NCI-H187 treated with DMSO at 0.1 percent for 48 hours (cell line): ENCODE data around the gene CCDC169.
"Not testable (repeated sequence)": the region's sequence is repeated elsewhere in the genome, so short reads cannot be mapped to it uniquely, and the experiment has no call there.

Source experiments
- DNase-seq: peaks from one replicate; lab custom pipeline; 2025; lab: John Stamatoyannopoulos, UW

The CCDC169 gene

GRCh38 chr13:36297366-36298338 is at the start of gene CCDC169:
TSS of gene CCDC169 (minus strand) at chr13:36297814. CDS start at chr13:36297719, 95 bp downstream.
- DNase-seq = no peak

GRCh38 chr13:36346222-36347083 is 48.8 kb upstream of the CCDC169 start, which contains the start of gene SPART:
TSS of gene SPART (minus strand) at chr13:36346394. CDS start at chr13:36335830, 10,564 bp downstream.
- DNase-seq = peak; percentile 85

DNA sequence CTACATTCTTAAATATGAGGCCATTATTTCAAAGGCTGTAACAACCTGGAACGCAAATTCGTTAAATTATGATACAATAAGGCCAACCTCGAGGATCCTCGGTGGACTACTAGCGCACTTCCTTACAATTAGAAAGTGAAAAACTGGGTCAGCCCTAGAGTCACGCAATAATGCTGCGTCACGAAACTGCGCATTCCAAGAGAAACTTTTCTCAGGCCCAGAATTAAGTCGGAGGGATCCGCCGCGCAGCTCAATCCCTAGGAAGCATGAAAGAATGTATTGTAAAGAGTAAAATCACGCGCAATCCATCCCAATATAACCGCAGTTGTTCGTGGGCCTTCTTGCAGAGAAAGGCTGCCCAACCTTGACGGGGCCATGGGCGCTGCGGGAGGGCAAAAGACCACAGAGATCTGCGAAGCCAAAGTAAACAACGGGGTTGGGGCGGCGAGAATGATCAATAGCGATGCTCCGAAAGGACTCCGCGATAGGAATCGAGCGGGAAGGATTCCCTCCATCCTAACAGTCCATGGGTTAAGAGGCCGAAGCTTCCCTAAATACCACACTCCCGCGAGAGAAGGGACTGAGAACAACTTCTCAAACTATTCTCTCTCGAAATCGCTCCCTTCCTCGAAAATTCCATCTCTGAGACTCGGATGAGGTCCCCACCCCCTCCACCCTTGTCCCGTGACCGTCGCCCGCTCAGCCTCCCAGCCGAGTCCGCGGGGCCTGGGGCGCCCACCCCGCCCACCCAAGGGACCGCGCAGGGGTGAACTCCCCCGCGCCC is 48.0 kb upstream of the CCDC169 start:
- DNase-seq = no peak

GRCh38 chr13:36344886-36345437 is 47.3 kb upstream of the CCDC169 start:
- DNase-seq = no peak

DNA sequence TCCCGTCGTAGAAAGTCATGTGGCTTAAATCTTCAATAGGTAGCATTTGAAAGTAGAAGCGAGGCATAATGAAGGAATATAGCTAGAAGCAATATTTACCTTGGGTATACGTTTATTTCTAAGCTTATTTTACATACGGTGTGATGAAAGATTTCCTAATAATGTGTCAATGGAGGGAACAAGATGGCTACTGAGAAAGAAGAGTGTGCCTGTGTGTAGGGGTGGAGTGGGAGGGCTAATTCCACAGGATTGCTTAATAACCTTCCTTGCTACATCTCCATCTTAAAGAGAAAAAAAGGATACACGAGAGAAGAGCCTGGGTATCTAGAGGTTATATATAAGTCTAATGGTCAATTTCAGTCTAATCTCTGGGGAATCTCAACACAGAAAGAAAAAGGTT is 46.6 kb upstream of the CCDC169 start:
- DNase-seq = no peak

- no peak for DNase-seq
Observed at GRCh38 chr13:36343766-36344165, 46.2 kb upstream of the CCDC169 start.

DNA sequence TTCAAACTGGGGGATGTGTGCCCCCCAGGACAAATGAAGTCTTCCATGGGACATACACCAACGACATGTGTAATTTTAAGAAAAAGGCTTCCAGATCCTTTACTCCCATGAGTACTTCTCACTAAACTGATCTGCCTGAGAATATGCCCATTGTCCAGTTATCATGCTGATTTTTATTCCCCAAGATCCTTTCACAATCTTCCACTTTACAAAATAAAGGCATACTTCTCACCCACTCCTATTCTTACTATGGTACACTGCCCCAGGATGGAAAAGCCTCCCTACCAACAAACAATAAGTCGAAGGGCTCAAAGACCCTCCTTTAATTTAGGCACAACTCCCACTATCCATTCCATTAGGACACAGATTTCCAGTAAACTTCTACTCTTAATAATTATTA is 45.1 kb upstream of the CCDC169 start:
- no peak for DNase-seq

GRCh38 chr13:36341718-36342117 is 44.1 kb upstream of the CCDC169 start:
- DNase-seq = no peak

DNA sequence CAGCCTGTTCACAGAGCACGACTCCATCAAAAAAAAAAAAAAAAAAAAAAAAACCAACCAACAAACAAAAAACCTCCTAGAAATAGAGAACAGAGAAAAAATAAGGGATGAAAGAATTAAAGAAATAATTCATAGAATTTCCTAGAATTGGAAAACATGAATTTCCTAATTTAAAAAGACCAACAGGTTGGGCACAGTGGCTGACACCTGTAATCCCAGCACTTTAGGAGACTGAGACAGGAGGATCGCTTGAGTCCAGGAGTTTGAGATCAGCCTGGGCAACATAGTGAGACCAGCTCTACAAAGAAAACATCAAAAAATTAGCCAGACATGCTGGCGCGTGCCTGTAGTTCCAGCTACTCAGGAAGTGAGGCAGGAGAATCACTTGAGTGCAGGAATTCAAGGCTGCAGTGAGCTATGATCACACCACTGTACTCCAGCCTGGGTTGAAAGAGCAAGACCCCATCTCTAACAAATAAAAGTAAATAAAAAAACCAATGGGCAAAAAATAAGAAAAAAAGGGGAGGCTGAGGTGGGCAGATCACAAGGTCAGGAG is 42.1 kb upstream of the CCDC169 start:
- DNase-seq = no peak

- no peak for DNase-seq
Observed at GRCh38 chr13:36337938-36338641, 40.5 kb upstream of the CCDC169 start.

DNA sequence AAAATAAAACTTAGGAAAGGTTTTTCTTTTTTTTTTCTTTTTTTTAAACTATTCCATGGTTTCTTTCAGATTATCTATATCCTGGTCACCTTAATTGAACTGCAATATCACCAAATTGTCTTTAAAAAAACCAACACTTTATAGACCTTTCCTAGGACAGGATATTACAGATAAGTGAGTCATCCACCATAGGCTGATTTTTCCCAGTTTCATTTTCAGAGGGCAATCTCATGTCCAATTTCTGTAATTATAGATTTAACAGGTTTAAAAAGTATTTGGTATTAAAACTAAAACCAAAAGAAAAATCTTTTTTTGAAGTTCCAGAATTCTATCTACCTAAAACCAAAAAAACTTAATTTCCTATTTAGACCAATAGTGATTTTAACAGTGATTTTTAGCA is 35.4 kb upstream of the CCDC169 start:
- no peak for DNase-seq

DNA sequence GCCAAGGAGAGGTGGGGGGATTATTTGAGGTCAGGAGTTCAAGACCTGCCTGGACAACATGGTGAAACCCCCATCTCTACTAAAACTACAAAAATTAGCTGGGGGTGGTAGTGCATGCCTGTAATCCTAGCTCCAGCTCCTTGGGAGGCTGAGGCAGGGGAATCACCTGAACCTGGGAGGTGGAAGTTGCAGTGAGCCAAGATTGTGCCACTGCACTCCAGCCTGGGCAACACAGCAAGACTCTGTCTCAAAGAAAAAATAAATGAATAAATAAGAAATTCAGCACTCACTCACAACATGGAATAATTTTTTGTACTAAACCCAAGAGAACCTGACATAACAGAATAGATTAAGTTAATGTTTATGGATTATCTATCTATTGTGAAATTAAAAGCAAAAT is 34.6 kb upstream of the CCDC169 start:
- not testable (repeated sequence) for DNase-seq

- DNase-seq = no peak
Observed at GRCh38 chr13:36331280-36331679, 33.7 kb upstream of the CCDC169 start.

DNA sequence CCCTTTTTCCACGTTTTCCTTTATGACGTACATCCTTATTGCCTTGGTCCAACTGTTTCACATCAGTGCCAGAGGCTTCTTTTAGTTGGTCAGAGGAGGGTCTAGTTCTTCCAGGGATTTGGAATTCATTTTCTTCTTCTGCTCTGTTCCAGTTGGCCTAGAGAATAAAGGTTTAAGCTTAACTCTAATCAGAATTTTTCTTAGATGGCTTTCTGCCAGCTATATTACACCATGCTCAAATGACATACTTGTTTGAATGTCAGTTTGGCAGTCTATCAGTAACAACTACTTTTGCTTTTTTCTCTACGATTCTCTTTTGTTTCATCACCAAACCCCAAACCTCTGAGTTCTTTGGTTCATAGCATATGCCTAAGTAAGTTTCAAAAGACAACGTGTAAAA is 31.7 kb upstream of the CCDC169 start:
- DNase-seq = no peak

- no peak for DNase-seq
Observed at GRCh38 chr13:36328821-36329220, 31.2 kb upstream of the CCDC169 start.

GRCh38 chr13:36325912-36326311 is 28.3 kb upstream of the CCDC169 start:
- DNase-seq = no peak

- DNase-seq = not testable (repeated sequence)
Observed at GRCh38 chr13:36324881-36325280, 27.3 kb upstream of the CCDC169 start.

DNA sequence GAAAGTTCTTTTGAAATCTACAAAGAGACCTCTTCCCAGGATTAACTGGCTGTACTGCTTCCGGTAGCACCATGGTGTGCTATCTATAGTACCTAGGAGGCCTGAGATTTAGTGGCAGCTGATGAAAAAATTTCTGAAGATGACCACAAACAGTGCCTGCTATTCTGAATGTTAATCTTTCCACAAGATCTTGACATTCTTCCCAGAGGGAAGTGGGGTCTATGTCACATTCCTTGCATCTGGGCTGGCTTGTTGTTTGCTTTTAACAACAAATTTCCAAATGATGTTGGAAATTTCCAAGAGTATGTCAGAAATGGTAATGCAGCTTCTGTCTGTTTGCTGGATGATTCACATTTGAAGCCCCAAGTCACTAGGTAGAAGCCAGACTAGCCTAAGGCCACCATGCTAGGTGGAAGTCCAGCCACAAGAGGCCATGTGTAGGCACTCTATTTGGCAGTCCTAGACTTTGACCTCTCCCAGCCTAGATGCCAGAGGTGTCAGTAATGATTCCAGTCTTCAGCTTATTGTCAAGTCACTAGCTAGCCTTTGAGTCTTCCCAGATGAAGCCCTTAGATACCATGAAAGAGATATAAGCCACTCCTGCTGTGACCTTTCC is 26.4 kb upstream of the CCDC169 start:
- no peak for DNase-seq

- DNase-seq = no peak
Observed at GRCh38 chr13:36323408-36323807, 25.8 kb upstream of the CCDC169 start.

DNA sequence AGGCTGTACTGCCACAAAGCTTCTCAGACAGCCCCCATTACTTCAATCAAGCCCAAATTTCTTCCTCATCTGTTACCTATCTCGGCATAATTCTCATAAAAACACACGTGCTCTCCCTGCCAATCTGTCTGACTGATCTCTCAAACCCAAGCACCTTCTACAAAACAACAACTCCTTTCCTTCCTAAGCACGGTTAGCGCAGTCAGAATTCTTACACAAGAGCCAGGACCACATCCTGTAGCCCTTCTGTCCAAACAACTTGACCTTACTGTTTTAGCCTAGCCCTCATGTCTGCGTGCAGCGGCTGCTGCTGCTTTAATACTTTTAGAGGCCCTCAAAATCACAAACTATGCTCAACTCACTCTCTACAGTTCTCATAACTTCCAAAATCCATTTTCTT is 22.2 kb upstream of the CCDC169 start:
- DNase-seq = not testable (repeated sequence)
